ENCODE results near the gene VWA3B. TPM values are rescaled to one million over a fixed set of nuclear protein-coding genes. Genes with fewer than 3 reads are reported as not detected.
A peak's percentile ranks its signal among the peaks of the same experiment; 100 is the strongest.

The VWA3B gene
- total and polyA plus RNA-seq, 8 donors = 1.0 to 7.8 (median 4.6) TPM; not detected in 1

DNA sequence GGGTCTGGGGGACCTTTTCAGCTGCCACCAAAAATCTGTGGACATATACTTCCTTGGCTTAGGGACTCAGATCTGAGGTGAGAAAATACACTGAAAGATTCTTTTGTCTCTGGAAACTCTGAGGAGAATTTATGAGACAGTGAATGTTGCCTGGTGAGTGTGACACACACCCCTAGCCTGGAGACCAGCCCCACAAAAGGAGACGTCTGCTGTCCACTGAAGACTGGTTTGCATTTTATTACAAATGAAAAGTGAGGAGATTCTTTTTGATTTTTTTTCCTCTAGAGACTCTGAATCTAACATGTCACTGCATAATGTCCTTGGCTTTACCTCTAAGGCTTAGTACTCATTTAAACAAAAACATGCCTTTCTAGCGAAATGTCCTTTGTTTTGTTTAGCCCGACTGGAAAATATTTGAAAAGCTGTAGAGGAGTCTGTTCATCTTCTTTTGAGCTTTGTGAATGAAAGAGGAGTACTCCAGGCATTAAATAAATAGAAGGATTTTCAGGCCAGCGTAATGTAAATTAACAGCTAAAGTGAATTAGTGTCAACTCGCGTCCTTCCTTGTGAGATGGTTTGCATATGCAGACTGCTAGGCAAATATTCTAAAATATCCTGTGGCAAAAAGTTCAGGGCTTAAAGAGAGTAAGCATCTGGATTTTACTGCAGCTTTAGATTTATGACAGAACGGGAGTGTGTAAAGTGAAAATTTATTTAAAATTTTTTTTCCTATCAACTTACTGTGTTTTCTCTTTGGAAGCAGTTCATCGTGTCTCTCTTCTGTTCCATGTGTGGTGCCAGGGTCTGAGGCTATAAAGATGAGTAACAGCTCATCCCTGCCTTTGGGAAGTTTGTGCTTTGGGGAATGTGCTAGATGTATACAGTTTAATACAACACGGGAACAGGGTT, 125.4 kb downstream of the VWA3B start:
- Histone ChIP-seq H3K9me3 (no peaks in the 10 kb centered on the region), H3K27me3 (peaks cover 0 to 17% of the 10 kb centered on the region in 2 donors), H3K36me3 (no peaks in the 10 kb centered on the region), H3K27ac (no peak overlapping the region), H3K4me3 (no peak overlapping the region), H3K4me1 (no peaks in the 10 kb centered on the region)
- DNase-seq = no peak
- intact Hi-C loops (cut with DNase I) = no loop called here
- ATAC-seq = no peak
- TF ChIP-seq, protein P1, sequence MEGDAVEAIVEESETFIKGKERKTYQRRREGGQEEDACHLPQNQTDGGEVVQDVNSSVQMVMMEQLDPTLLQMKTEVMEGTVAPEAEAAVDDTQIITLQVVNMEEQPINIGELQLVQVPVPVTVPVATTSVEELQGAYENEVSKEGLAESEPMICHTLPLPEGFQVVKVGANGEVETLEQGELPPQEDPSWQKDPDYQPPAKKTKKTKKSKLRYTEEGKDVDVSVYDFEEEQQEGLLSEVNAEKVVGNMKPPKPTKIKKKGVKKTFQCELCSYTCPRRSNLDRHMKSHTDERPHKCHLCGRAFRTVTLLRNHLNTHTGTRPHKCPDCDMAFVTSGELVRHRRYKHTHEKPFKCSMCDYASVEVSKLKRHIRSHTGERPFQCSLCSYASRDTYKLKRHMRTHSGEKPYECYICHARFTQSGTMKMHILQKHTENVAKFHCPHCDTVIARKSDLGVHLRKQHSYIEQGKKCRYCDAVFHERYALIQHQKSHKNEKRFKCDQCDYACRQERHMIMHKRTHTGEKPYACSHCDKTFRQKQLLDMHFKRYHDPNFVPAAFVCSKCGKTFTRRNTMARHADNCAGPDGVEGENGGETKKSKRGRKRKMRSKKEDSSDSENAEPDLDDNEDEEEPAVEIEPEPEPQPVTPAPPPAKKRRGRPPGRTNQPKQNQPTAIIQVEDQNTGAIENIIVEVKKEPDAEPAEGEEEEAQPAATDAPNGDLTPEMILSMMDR (IDR thresholded peaks at IDR 0.05) = no peak

DNA sequence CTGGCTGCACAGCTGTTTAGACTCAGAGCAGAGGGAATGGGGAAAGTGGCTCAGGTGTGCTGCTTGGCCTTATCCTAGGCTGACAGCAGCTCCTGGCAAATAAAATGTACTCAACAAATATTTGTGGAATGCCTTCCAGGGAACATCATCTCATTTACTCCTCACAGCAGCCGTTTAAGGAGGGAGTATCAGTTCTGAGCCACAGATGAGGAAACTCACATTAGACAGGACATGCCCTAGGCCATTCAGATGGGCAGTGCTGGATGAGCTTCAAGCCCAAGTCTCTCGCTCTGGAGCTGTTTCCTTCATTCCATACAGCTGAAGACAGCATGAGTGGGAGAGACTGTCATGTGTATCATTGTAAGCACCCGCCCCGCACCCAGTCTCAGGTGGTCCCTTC, 129.6 kb downstream of the VWA3B start:
- DNase-seq (no peak), ATAC-seq (no peak)
- intact Hi-C loops (cut with DNase I) = no loop called here
- H3K4me1 ChIP-seq = no peaks in the 10 kb centered on the region
- H3K4me3 ChIP-seq = no peak overlapping the region
- H3K36me3 ChIP-seq = no peaks in the 10 kb centered on the region
- peaks cover 0 to 9% of the 10 kb centered on the region in 2 donors for H3K27me3 ChIP-seq
- no peak overlapping the region for H3K27ac ChIP-seq
- peaks cover 0 to 10% of the 10 kb centered on the region in 2 donors for H3K9me3 ChIP-seq
- TF ChIP-seq, protein P1 (IDR thresholded peaks at IDR 0.05) = no peak

DNA sequence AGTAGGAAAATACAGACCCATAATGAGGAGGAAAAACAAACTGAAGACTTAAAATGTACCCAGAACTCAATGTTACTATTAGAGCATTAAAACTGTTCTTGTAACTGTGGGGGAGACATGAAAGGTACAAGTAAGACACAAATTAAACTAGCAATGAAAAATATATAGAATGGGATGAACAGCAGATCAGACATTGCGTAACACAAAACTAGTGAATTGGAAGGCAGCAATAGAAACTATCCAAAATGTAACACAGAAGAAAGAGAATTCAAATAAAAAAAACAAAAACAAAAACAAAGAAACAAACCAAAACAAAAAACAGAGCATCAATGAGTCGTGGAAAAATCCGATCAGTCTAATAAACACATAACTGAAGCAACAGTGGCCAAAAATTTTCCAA, 132.2 kb downstream of the VWA3B start:
- Histone ChIP-seq H3K36me3 (no peaks in the 10 kb centered on the region), H3K4me1 (no peaks in the 10 kb centered on the region), H3K9me3 (peaks cover 0 to 10% of the 10 kb centered on the region in 2 donors), H3K27ac (no peak overlapping the region), H3K4me3 (no peak overlapping the region), H3K27me3 (no peaks in the 10 kb centered on the region)
- no peak for DNase-seq
- no peak for ATAC-seq
- intact Hi-C loops (cut with DNase I) = no loop called here
- TF ChIP-seq, protein P1 (IDR thresholded peaks at IDR 0.05) = no peak

DNA sequence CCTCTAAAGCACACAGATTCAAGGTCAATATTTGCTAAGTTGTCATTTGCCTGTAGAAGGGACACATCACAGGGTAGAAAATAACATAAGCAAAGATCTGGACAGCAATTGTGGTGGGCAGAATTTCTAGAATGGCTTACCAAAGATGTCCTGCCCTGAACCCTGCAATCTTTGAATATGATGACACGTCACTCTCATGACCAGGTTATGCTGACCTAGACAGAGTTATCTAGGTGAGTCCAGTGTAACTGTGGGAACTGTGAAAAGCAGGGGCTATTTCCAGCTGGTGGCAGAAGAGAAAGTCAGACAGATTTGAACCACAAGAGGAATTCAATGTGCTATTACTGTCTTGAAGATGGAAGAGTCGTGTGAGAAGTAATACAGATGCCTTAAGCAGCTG, 147.0 kb downstream of the VWA3B start:
- ATAC-seq = no peak
- no peak overlapping the region for H3K4me3 ChIP-seq
- intact Hi-C loops (cut with DNase I) = no loop called here
- no peaks in the 10 kb centered on the region for H3K4me1 ChIP-seq
- H3K27ac ChIP-seq = no peak overlapping the region
- H3K36me3 ChIP-seq = no peaks in the 10 kb centered on the region
- no peak for DNase-seq
- H3K27me3 ChIP-seq = peaks cover 0 to 6% of the 10 kb centered on the region in 2 donors
- TF ChIP-seq, protein P1 (IDR thresholded peaks at IDR 0.05) = no peak
- H3K9me3 ChIP-seq = no peaks in the 10 kb centered on the region

DNA sequence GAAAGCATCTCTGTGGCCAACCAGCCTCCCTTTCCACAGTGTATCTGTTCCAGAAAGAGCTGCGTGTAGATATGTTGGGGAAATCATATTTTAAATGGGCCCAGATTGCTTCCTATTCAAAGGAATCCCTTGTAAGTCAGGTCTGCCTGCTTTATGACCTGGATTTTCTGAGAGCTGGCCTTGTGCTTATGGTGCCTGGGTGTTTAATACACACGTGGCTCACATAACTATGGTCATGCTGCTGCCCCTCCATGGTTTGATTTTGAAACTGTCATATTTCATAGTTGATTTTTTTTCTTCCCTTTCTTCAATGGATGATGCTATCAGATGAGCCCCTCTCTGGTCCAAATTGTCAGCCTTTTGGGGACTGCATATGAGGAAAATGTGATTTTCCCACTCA, 147.8 kb downstream of the VWA3B start:
- DNase-seq (peak in 1 of 4 donors; percentile 12), ATAC-seq (no peak)
- intact Hi-C loops (cut with DNase I) = no loop called here
- H3K27ac ChIP-seq = no peak overlapping the region
- no peaks in the 10 kb centered on the region for H3K36me3 ChIP-seq
- no peaks in the 10 kb centered on the region for H3K9me3 ChIP-seq
- H3K4me1 ChIP-seq = no peaks in the 10 kb centered on the region
- TF ChIP-seq, protein P1 (IDR thresholded peaks at IDR 0.05) = no peak
- no peak overlapping the region for H3K4me3 ChIP-seq
- H3K27me3 ChIP-seq = peaks cover 0 to 6% of the 10 kb centered on the region in 2 donors
